Endodermal cell (in vitro differentiated cells): ENCODE results near the gene TMPRSS12. TPM values are rescaled to one million over a fixed set of nuclear protein-coding genes. Genes with fewer than 3 reads are reported as not detected.

Source experiments
- DNase-seq: peaks from one replicate; pipeline ENCODE4 v3.0.0-alpha.2; 2017
- H3K27ac ChIP-seq: 2 replicates; pipeline ENCODE4 v1.5.1; 2013; ENCODE audit warnings: mild to moderate bottlenecking, low read depth, low read length, moderate library complexity
- H3K27me3 ChIP-seq: 2 replicates; pipeline ENCODE4 v1.6.1; 2013; ENCODE audit warnings: mild to moderate bottlenecking, low read length, moderate library complexity; ENCODE audit not compliant: insufficient read depth, control insufficient read depth, poor library complexity, severe bottlenecking
- H3K36me3 ChIP-seq: 2 replicates; pipeline ENCODE4 v1.7.0; 2013; ENCODE audit warnings: mild to moderate bottlenecking, low read length, moderate library complexity; ENCODE audit not compliant: control insufficient read depth, insufficient read depth
- H3K4me1 ChIP-seq: one replicate; pipeline ENCODE4 v1.7.0; 2013; ENCODE audit warnings: low read length; ENCODE audit not compliant: control insufficient read depth, insufficient read depth
- H3K4me3 ChIP-seq: 2 replicates; pipeline ENCODE4 v1.5.1; 2013; ENCODE audit warnings: mild to moderate bottlenecking, low read length, moderate library complexity
- H3K9ac ChIP-seq: 2 replicates; pipeline ENCODE4 v1.6.1; 2013; ENCODE audit warnings: mild to moderate bottlenecking, low read length, moderate library complexity; ENCODE audit not compliant: poor library complexity, severe bottlenecking; ENCODE audit errors: extremely low read depth
- H3K9me3 ChIP-seq: 2 replicates; pipeline ENCODE4 v1.6.1; 2013; ENCODE audit warnings: mild to moderate bottlenecking, low read length, moderate library complexity; ENCODE audit not compliant: control insufficient read depth
- H3K27ac Mint-ChIP-seq: 2 replicates; pipeline ENCODE4 v1.8.0; 2020; ENCODE audit warnings: mixed read lengths
- H3K27me3 Mint-ChIP-seq: 2 replicates; pipeline ENCODE4 v1.8.0; 2021; ENCODE audit warnings: mild to moderate bottlenecking, mixed read lengths; ENCODE audit not compliant: insufficient read depth
- H3K36me3 Mint-ChIP-seq: 2 replicates; pipeline ENCODE4 v1.8.0; 2020; ENCODE audit warnings: low read depth, mixed read lengths
- H3K4me1 Mint-ChIP-seq: 2 replicates; pipeline ENCODE4 v1.8.0; 2020; ENCODE audit warnings: mixed read lengths
- H3K4me3 Mint-ChIP-seq: 2 replicates; pipeline ENCODE4 v1.8.0; 2020; ENCODE audit warnings: mild to moderate bottlenecking, moderate library complexity, mixed read lengths
- H3K9me3 Mint-ChIP-seq: 2 replicates; pipeline ENCODE4 v1.8.0; 2020; ENCODE audit warnings: mild to moderate bottlenecking, mixed read lengths
- CTCF ChIP-seq: fragments of 200-600 bp; sonication (generic); conservative IDR thresholded peaks from 2 replicates; pipeline ENCODE4 v1.5.0; 2021; ENCODE audit warnings: antibody characterized with exemption, mild to moderate bottlenecking
- WGBS, 2 experiments: methylation state at CpG; one replicate each; pipeline versions ENCODE4 v1.1.5 to v1.1.7; 2013; ENCODE audit warnings: missing lambda C conversion rate in 2 of 2, mixed read lengths in 1 of 2; ENCODE audit not compliant: insufficient coverage in 1 of 2, insufficient read length in 1 of 2; 5-methylcytosine and 5-hydroxymethylcytosine counted together
- total RNA-seq, 2 donors: library from RNA; stranded (reverse); fragmentation: NEBNext Ultra II Directional in 1 of 2; extraction: Animal tissue kit (Norgen Biotek cat#: 25700) in 1 of 2; gene quantifications; 2 replicates in 1 of 2; 3 replicates in 1 of 2; pipeline ENCODE4 v1.2.1, GENCODE V29; 2021

Gene TMPRSS12
- total RNA-seq, 2 donors from 2014 or later: not detected

- Mint-ChIP-seq H3K27ac (peak overlapping the region; percentile 5), H3K9me3 (peaks cover 19% of the 10 kb centered on the region), H3K27me3 (peaks cover 2% of the 10 kb centered on the region), H3K4me1 (peaks cover 27% of the 10 kb centered on the region), H3K36me3 (peaks cover 2% of the 10 kb centered on the region), H3K4me3 (no peak overlapping the region)
- Histone ChIP-seq H3K27me3 (no peaks in the 10 kb centered on the region), H3K9me3 (peaks cover 29% of the 10 kb centered on the region), H3K36me3 (no peaks in the 10 kb centered on the region), H3K4me1 (no peaks in the 10 kb centered on the region), H3K4me3 (no peak overlapping the region), H3K27ac (no peak overlapping the region), H3K9ac (no peak overlapping the region)
- DNase-seq: peak; percentile 38
- 76 to 82% methylated on average over 3 of the region's 3 CpGs for WGBS, 2 experiments
- no peak for TF ChIP-seq CTCF
Observed at GRCh38 chr12:50922820-50923219, 80.1 kb downstream of the TMPRSS12 start.

- H3K27me3 Mint-ChIP-seq: peaks cover 2% of the 10 kb centered on the region
- DNase-seq: peak; percentile 36
- no peak overlapping the region for H3K9ac ChIP-seq
- H3K27me3 ChIP-seq: no peaks in the 10 kb centered on the region
- no peak for TF ChIP-seq CTCF
- H3K27ac Mint-ChIP-seq: peak overlapping the region; percentile 67
- H3K4me3 Mint-ChIP-seq: peak overlapping the region; percentile 59
- peaks cover 11% of the 10 kb centered on the region for H3K9me3 Mint-ChIP-seq
- peaks cover 28% of the 10 kb centered on the region for H3K4me1 Mint-ChIP-seq
- no peaks in the 10 kb centered on the region for H3K4me1 ChIP-seq
- 56 to 65% methylated on average over 7 to 8 of the region's 8 CpGs for WGBS, 2 experiments
- H3K9me3 ChIP-seq: peaks cover 22% of the 10 kb centered on the region
- no peak overlapping the region for H3K4me3 ChIP-seq
- H3K27ac ChIP-seq: peak overlapping the region; percentile 16
- no peaks in the 10 kb centered on the region for H3K36me3 Mint-ChIP-seq
- H3K36me3 ChIP-seq: no peaks in the 10 kb centered on the region
Observed at GRCh38 chr12:50923361-50924130, 80.8 kb downstream of the TMPRSS12 start.

GRCh38 chr12:50924131-50924438 lies 81.4 kb downstream of the TMPRSS12 start:
- Histone ChIP-seq H3K27me3 (no peaks in the 10 kb centered on the region), H3K27ac (peak overlapping the region; percentile 16), H3K9me3 (peaks cover 18% of the 10 kb centered on the region), H3K9ac (no peak overlapping the region), H3K36me3 (no peaks in the 10 kb centered on the region), H3K4me3 (no peak overlapping the region), H3K4me1 (no peaks in the 10 kb centered on the region)
- peak overlapping the region; percentile 67 for H3K27ac Mint-ChIP-seq
- H3K4me3 Mint-ChIP-seq: peak overlapping the region; percentile 59
- peaks cover 29% of the 10 kb centered on the region for H3K4me1 Mint-ChIP-seq
- H3K9me3 Mint-ChIP-seq: peaks cover 8% of the 10 kb centered on the region
- H3K36me3 Mint-ChIP-seq: no peaks in the 10 kb centered on the region
- WGBS, 2 experiments: 6 to 21% methylated on average over 3 to 4 of the region's 4 CpGs
- peaks cover 2% of the 10 kb centered on the region for H3K27me3 Mint-ChIP-seq
- TF ChIP-seq CTCF: no peak
- DNase-seq: no peak
